Trophoblast cell (in vitro differentiated cells and primary cell): ENCODE data around the gene VPS41.
A peak's percentile ranks its signal among the peaks of the same experiment; 100 is the strongest.

ENCODE experiments used
- DNase-seq, 2 donors: peaks; one replicate each; pipeline ENCODE4 v3.0.0-alpha.2; 2016
- H2AFZ ChIP-seq: 2 replicates; pipeline ENCODE4 v1.6.1; 2013; ENCODE audit warnings: low read length, moderate library complexity, mild to moderate bottlenecking; ENCODE audit not compliant: insufficient read depth, poor library complexity
- H2AK5ac ChIP-seq: 2 replicates; pipeline ENCODE4 v1.6.1; 2013; ENCODE audit warnings: mild to moderate bottlenecking, low read length
- H2BK120ac ChIP-seq: 2 replicates; pipeline ENCODE4 v1.6.1; 2013; ENCODE audit warnings: low read length, mild to moderate bottlenecking, moderate library complexity; ENCODE audit not compliant: insufficient read depth, poor library complexity
- H2BK12ac ChIP-seq: 2 replicates; pipeline ENCODE4 v1.6.1; 2013; ENCODE audit warnings: mild to moderate bottlenecking, low read length, moderate library complexity
- H2BK5ac ChIP-seq: 2 replicates; pipeline ENCODE4 v1.6.1; 2013; ENCODE audit warnings: low read length, low read depth, moderate library complexity, mild to moderate bottlenecking; ENCODE audit not compliant: poor library complexity
- H3K14ac ChIP-seq: 2 replicates; pipeline ENCODE4 v1.6.1; 2013; ENCODE audit warnings: mild to moderate bottlenecking, low read length
- H3K18ac ChIP-seq: 2 replicates; pipeline ENCODE4 v1.6.1; 2013; ENCODE audit warnings: mild to moderate bottlenecking, low read length
- H3K23ac ChIP-seq: 2 replicates; pipeline ENCODE4 v1.6.1; 2013; ENCODE audit warnings: low read length
- H3K27ac ChIP-seq: 2 replicates; pipeline ENCODE4 v1.5.1; 2013; ENCODE audit warnings: low read depth, mild to moderate bottlenecking, inconsistent platforms, low read length, moderate library complexity
- H3K27me3 ChIP-seq: 2 replicates; pipeline ENCODE4 v1.6.1; 2013; ENCODE audit warnings: inconsistent platforms, mild to moderate bottlenecking, low read length, moderate library complexity; ENCODE audit not compliant: insufficient read depth
- H3K36me3 ChIP-seq, 2 experiments: 1 replicate in 1 of 2; 2 replicates in 1 of 2; pipeline ENCODE4 v1.6.1; 2013; ENCODE audit warnings: low read length in 2 of 2, mild to moderate bottlenecking in 2 of 2, moderate library complexity in 1 of 2; ENCODE audit not compliant: insufficient read depth in 2 of 2, control insufficient read depth in 1 of 2
- H3K4ac ChIP-seq: 2 replicates; pipeline ENCODE4 v1.6.1; 2013; ENCODE audit warnings: low read depth, mild to moderate bottlenecking, low read length, moderate library complexity
- H3K4me1 ChIP-seq, 2 experiments: 1 replicate in 1 of 2; 2 replicates in 1 of 2; pipeline ENCODE4 v1.6.1; 2013; ENCODE audit warnings: low read length in 2 of 2, mild to moderate bottlenecking in 2 of 2, moderate library complexity in 1 of 2; ENCODE audit not compliant: insufficient read depth in 2 of 2, control insufficient read depth in 1 of 2
- H3K4me2 ChIP-seq: 2 replicates; pipeline ENCODE4 v1.6.1; 2013; ENCODE audit warnings: inconsistent platforms, mild to moderate bottlenecking, low read length, moderate library complexity
- H3K4me3 ChIP-seq: 2 replicates; pipeline ENCODE4 v1.5.1; 2013; ENCODE audit warnings: mild to moderate bottlenecking, low read depth, low read length, inconsistent platforms
- H3K79me1 ChIP-seq: one replicate; pipeline ENCODE4 v1.6.1; 2013; ENCODE audit warnings: low read length
- H3K79me2 ChIP-seq: 2 replicates; pipeline ENCODE4 v1.6.1; 2013; ENCODE audit warnings: low read length, mild to moderate bottlenecking; ENCODE audit not compliant: control insufficient read depth, insufficient read depth, poor library complexity
- H3K9ac ChIP-seq: 2 replicates; pipeline ENCODE4 v1.6.1; 2013; ENCODE audit warnings: mild to moderate bottlenecking, low read length
- H3K9me3 ChIP-seq: 2 replicates; pipeline ENCODE4 v1.6.1; 2013; ENCODE audit warnings: low read depth, mild to moderate bottlenecking, control low read depth, inconsistent platforms, low read length; ENCODE audit not compliant: insufficient read depth
- H4K12ac ChIP-seq: 2 replicates; pipeline ENCODE4 v1.6.1; 2013; ENCODE audit warnings: low read depth, mild to moderate bottlenecking, low read length, moderate library complexity
- H4K8ac ChIP-seq: 2 replicates; pipeline ENCODE4 v1.6.1; 2013; ENCODE audit warnings: low read depth, mild to moderate bottlenecking, low read length, moderate library complexity
- H4K91ac ChIP-seq: one replicate; pipeline ENCODE4 v1.6.1; 2013; ENCODE audit warnings: low read depth, mild to moderate bottlenecking, low read length, moderate library complexity
- WGBS: extraction: QIAGEN DNeasy Blood & Tissue Kit; methylation state at CpG from one replicate; pipeline ENCODE4 v1.1.7; 2013; ENCODE audit warnings: missing lambda C conversion rate; ENCODE audit not compliant: insufficient read length, insufficient coverage; ENCODE audit errors: extremely low coverage; 5-methylcytosine and 5-hydroxymethylcytosine counted together

VPS41 gene

GRCh38 chr7:38757931-38758330 lies 151.1 kb downstream of the VPS41 start:
- H2AK5ac ChIP-seq: no peak overlapping the region
- H3K4me1 ChIP-seq: no peaks in the 10 kb centered on the region
- no peak overlapping the region for H3K18ac ChIP-seq
- H3K4ac ChIP-seq: no peak overlapping the region
- no peak overlapping the region for H4K8ac ChIP-seq
- H3K27ac ChIP-seq: no peak overlapping the region
- no peak overlapping the region for H4K12ac ChIP-seq
- no peak overlapping the region for H4K91ac ChIP-seq
- H2BK12ac ChIP-seq: no peak overlapping the region
- H3K9ac ChIP-seq: no peak overlapping the region
- WGBS: no CpG with 5 or more reads among the region's 3 CpGs
- no peaks in the 10 kb centered on the region for H3K9me3 ChIP-seq
- H3K14ac ChIP-seq: no peak overlapping the region
- no peak overlapping the region for H3K4me2 ChIP-seq
- H3K27me3 ChIP-seq: no peaks in the 10 kb centered on the region
- no peak for DNase-seq
- H2BK5ac ChIP-seq: no peak overlapping the region
- H2BK120ac ChIP-seq: no peak overlapping the region
- H3K4me3 ChIP-seq: no peak overlapping the region
- H3K79me1 ChIP-seq: no peaks in the 10 kb centered on the region
- H3K36me3 ChIP-seq: peaks cover 1 to 2% of the 10 kb centered on the region in 2 experiments
- H3K79me2 ChIP-seq: no peaks in the 10 kb centered on the region
- no peak overlapping the region for H3K23ac ChIP-seq
- H2AFZ ChIP-seq: no peak overlapping the region

GRCh38 chr7:38756521-38756920 lies 152.5 kb downstream of the VPS41 start:
- no CpG with 5 or more reads among the region's 5 CpGs for WGBS
- Histone ChIP-seq H3K79me2 (no peaks in the 10 kb centered on the region), H4K91ac (no peak overlapping the region), H2BK12ac (no peak overlapping the region), H4K8ac (no peak overlapping the region), H3K9ac (no peak overlapping the region), H3K36me3 (peaks cover 1 to 2% of the 10 kb centered on the region in 2 experiments), H2BK5ac (no peak overlapping the region), H3K79me1 (no peaks in the 10 kb centered on the region), H3K4me3 (no peak overlapping the region), H3K9me3 (no peaks in the 10 kb centered on the region), H3K27ac (no peak overlapping the region), H3K18ac (no peak overlapping the region), H3K4ac (no peak overlapping the region), H3K4me1 (no peaks in the 10 kb centered on the region), H3K27me3 (no peaks in the 10 kb centered on the region), H3K23ac (no peak overlapping the region), H3K4me2 (no peak overlapping the region), H2AFZ (no peak overlapping the region), H2AK5ac (no peak overlapping the region), H3K14ac (no peak overlapping the region), H2BK120ac (no peak overlapping the region), H4K12ac (no peak overlapping the region)
- DNase-seq: no peak

- H3K79me1 ChIP-seq: no peaks in the 10 kb centered on the region
- H3K4me2 ChIP-seq: no peak overlapping the region
- WGBS: no CpG with 5 or more reads among the region's 4 CpGs
- H4K12ac ChIP-seq: no peak overlapping the region
- no peak overlapping the region for H2AK5ac ChIP-seq
- H3K14ac ChIP-seq: no peak overlapping the region
- H3K9ac ChIP-seq: no peak overlapping the region
- no peak overlapping the region for H3K23ac ChIP-seq
- H2AFZ ChIP-seq: no peak overlapping the region
- H3K27me3 ChIP-seq: no peaks in the 10 kb centered on the region
- H3K4ac ChIP-seq: no peak overlapping the region
- H2BK120ac ChIP-seq: no peak overlapping the region
- H3K4me1 ChIP-seq: no peaks in the 10 kb centered on the region
- H3K27ac ChIP-seq: no peak overlapping the region
- H2BK5ac ChIP-seq: no peak overlapping the region
- no peak overlapping the region for H4K8ac ChIP-seq
- peaks cover 0 to 1% of the 10 kb centered on the region in 2 experiments for H3K36me3 ChIP-seq
- H3K79me2 ChIP-seq: no peaks in the 10 kb centered on the region
- no peaks in the 10 kb centered on the region for H3K9me3 ChIP-seq
- no peak overlapping the region for H3K4me3 ChIP-seq
- no peak overlapping the region for H2BK12ac ChIP-seq
- no peak for DNase-seq
- H4K91ac ChIP-seq: no peak overlapping the region
- no peak overlapping the region for H3K18ac ChIP-seq
Observed at GRCh38 chr7:38753347-38753746, 155.6 kb downstream of the VPS41 start.

- H2BK5ac ChIP-seq: no peak overlapping the region
Observed at GRCh38 chr7:38751416-38751815, 157.6 kb downstream of the VPS41 start.

More at GRCh38 chr7:38751416-38751815, 157.6 kb downstream of the VPS41 start:
- no peaks in the 10 kb centered on the region for H3K79me1 ChIP-seq
- H3K79me2 ChIP-seq: no peaks in the 10 kb centered on the region
- no peak overlapping the region for H3K23ac ChIP-seq
- H3K4ac ChIP-seq: no peak overlapping the region
- H3K18ac ChIP-seq: no peak overlapping the region
- H3K4me2 ChIP-seq: no peak overlapping the region
- H2AFZ ChIP-seq: no peak overlapping the region
- H3K27ac ChIP-seq: no peak overlapping the region
- no peak overlapping the region for H2AK5ac ChIP-seq
- H3K14ac ChIP-seq: no peak overlapping the region
- no peak overlapping the region for H4K91ac ChIP-seq
- no CpG with 5 or more reads among the region's 1 CpG for WGBS
- no peak overlapping the region for H2BK12ac ChIP-seq
- no peak overlapping the region for H4K8ac ChIP-seq
- H3K36me3 ChIP-seq: peaks cover 1 to 3% of the 10 kb centered on the region in 2 experiments
- H3K4me3 ChIP-seq: no peak overlapping the region
- no peak overlapping the region for H3K9ac ChIP-seq
- H3K9me3 ChIP-seq: no peaks in the 10 kb centered on the region
- no peaks in the 10 kb centered on the region for H3K4me1 ChIP-seq
- DNase-seq: peak in 1 of 2 donors; percentile 8
- no peak overlapping the region for H2BK120ac ChIP-seq
- no peaks in the 10 kb centered on the region for H3K27me3 ChIP-seq
- no peak overlapping the region for H4K12ac ChIP-seq
